IMR-90 (cell line): Measurements from ENCODE around the gene NADSYN1. TPM values are rescaled to one million over a fixed set of nuclear protein-coding genes. Genes with fewer than 3 reads are reported as not detected.

ENCODE experiments used
- ATAC-seq: fragments of 200-7000 bp; cut with Tn5 transposase; 2 replicates; pipeline ENCODE4 v1.9.1; 2020; ENCODE audit warnings: low read depth, mild to moderate bottlenecking, moderate library complexity
- BruUV-seq: library from RNA; stranded (reverse); fragments of 400-500 nt; replicated peaks from 2 replicates; lab custom pipeline; 2021; lab: Mats Ljungman, UMichigan
- CTCF ChIA-PET: fragments of 300-600 bp; formaldehyde crosslinking; extraction: SDS; loops from one replicate; lab custom pipeline; 2021; ENCODE audit warnings: antibody characterized with exemption; lab: Yijun Ruan, JAX
- POLR2A ChIA-PET: fragments of 300-600 bp; sonication (Branson Sonifier 250); formaldehyde crosslinking; loops from one replicate; lab custom pipeline; 2022; ENCODE audit warnings: antibody characterized with exemption; ENCODE audit not compliant: unreplicated experiment; lab: Charles Lee
- DNase-seq: peaks from one replicate; pipeline ENCODE4 v3.0.0; 2013
- H2AFZ ChIP-seq: replicated peaks from 2 replicates; pipeline ENCODE3; 2013; ENCODE audit warnings: low read length, mild to moderate bottlenecking; ENCODE audit not compliant: poor library complexity
- H2AK5ac ChIP-seq: 2 replicates; pipeline ENCODE4 v1.6.1; 2013; ENCODE audit warnings: low read depth, low read length, inconsistent platforms
- H2AK9ac ChIP-seq: replicated peaks from 2 replicates; pipeline ENCODE3; 2013; ENCODE audit warnings: mild to moderate bottlenecking, low read depth, low read length, moderate library complexity; ENCODE audit not compliant: poor library complexity
- H2BK120ac ChIP-seq: 2 replicates; pipeline ENCODE4 v1.6.1; 2013; ENCODE audit warnings: low read depth, low read length, inconsistent platforms
- H2BK15ac ChIP-seq: 3 replicates; pipeline ENCODE4 v1.6.1; 2013; ENCODE audit warnings: low read depth, low read length, inconsistent platforms
- H2BK20ac ChIP-seq: 2 replicates; pipeline ENCODE4 v1.6.1; 2013; ENCODE audit warnings: low read depth, mild to moderate bottlenecking, inconsistent platforms, low read length, moderate library complexity
- H2BK5ac ChIP-seq: 2 replicates; pipeline ENCODE4 v1.6.1; 2013; ENCODE audit warnings: mild to moderate bottlenecking, low read depth, low read length, inconsistent platforms; ENCODE audit not compliant: poor library complexity, severe bottlenecking
- H3K14ac ChIP-seq: replicated peaks from 2 replicates; pipeline ENCODE4 v1.6.1; 2013; ENCODE audit warnings: low read depth, low read length, inconsistent platforms
- H3K18ac ChIP-seq: 2 replicates; pipeline ENCODE4 v1.6.1; 2013; ENCODE audit warnings: low read depth, low read length, control low read depth
- H3K23ac ChIP-seq: 2 replicates; pipeline ENCODE4 v1.6.1; 2013; ENCODE audit warnings: low read depth, low read length, inconsistent platforms
- H3K27ac ChIP-seq: 2 replicates; pipeline ENCODE4 v1.5.1; 2013; ENCODE audit warnings: mild to moderate bottlenecking, control low read depth, low read length; ENCODE audit not compliant: insufficient read depth
- H3K27me3 ChIP-seq: 2 replicates; pipeline ENCODE4 v1.6.1; 2013; ENCODE audit warnings: low read length; ENCODE audit not compliant: control insufficient read depth, insufficient read depth
- H3K36me3 ChIP-seq: 2 replicates; pipeline ENCODE4 v1.6.1; 2013; ENCODE audit warnings: low read length, mixed read lengths; ENCODE audit not compliant: control insufficient read depth, insufficient read depth
- H3K4ac ChIP-seq: 2 replicates; pipeline ENCODE4 v1.6.1; 2013; ENCODE audit warnings: low read depth, low read length, inconsistent platforms
- H3K4me1 ChIP-seq: 2 replicates; pipeline ENCODE4 v1.6.1; 2013; ENCODE audit warnings: low read length, mixed read lengths; ENCODE audit not compliant: control insufficient read depth, insufficient read depth
- H3K4me2 ChIP-seq: 2 replicates; pipeline ENCODE4 v1.6.1; 2013; ENCODE audit warnings: low read depth, mild to moderate bottlenecking, control low read depth, low read length, moderate library complexity
- H3K4me3 ChIP-seq: 2 replicates; pipeline ENCODE4 v1.5.1; 2013; ENCODE audit warnings: low read depth, mild to moderate bottlenecking, control low read depth, low read length, moderate library complexity; ENCODE audit not compliant: insufficient read depth
- H3K56ac ChIP-seq: 2 replicates; pipeline ENCODE4 v1.6.1; 2013; ENCODE audit warnings: low read length, inconsistent platforms; ENCODE audit not compliant: insufficient read depth; ENCODE audit errors: extremely low read depth
- H3K79me1 ChIP-seq, 2 experiments: 2 replicates each; pipeline ENCODE4 v1.6.1; 2013; ENCODE audit warnings: low read length in 2 of 2, inconsistent platforms in 1 of 2, low read depth in 1 of 2
- H3K9ac ChIP-seq: 2 replicates; pipeline ENCODE4 v1.6.1; 2013; ENCODE audit warnings: low read depth, low read length, control low read depth
- H3K9me1 ChIP-seq: 2 replicates; pipeline ENCODE4 v1.6.1; 2013; ENCODE audit warnings: low read length, inconsistent platforms; ENCODE audit not compliant: insufficient read depth
- H3K9me3 ChIP-seq: 2 replicates; pipeline ENCODE4 v1.6.1; 2013; ENCODE audit warnings: low read length; ENCODE audit not compliant: control insufficient read depth, insufficient read depth
- H4K20me1 ChIP-seq: 2 replicates; pipeline ENCODE4 v1.6.1; 2013; ENCODE audit warnings: low read length, inconsistent platforms; ENCODE audit not compliant: insufficient read depth
- H4K5ac ChIP-seq: 2 replicates; pipeline ENCODE4 v1.6.1; 2013; ENCODE audit warnings: mild to moderate bottlenecking, low read depth, low read length, control low read depth
- H4K8ac ChIP-seq, 2 experiments: 2 replicates each; pipeline ENCODE4 v1.6.1; 2013; ENCODE audit warnings: low read depth in 2 of 2, low read length in 2 of 2, control low read depth in 1 of 2, inconsistent platforms in 1 of 2
- H4K91ac ChIP-seq: 2 replicates; pipeline ENCODE4 v1.6.1; 2013; ENCODE audit warnings: low read depth, low read length, inconsistent platforms; ENCODE audit not compliant: insufficient read depth
- USF2 ChIP-seq: fragments of 150-350 bp; IDR thresholded peaks from 2 replicates; pipeline ENCODE4 v1.6.1; 2017; ENCODE audit warnings: mild to moderate bottlenecking, antibody characterized with exemption, low read length, low read depth
- WGBS, 2 experiments: methylation state at CpG; one replicate each; pipeline versions ENCODE4 v1.1.5 to v1.1.7; 2013; ENCODE audit warnings: missing lambda C conversion rate in 2 of 2; ENCODE audit not compliant: insufficient read length in 1 of 2; ENCODE audit errors: extremely low coverage in 2 of 2; 5-methylcytosine and 5-hydroxymethylcytosine counted together
- dilution Hi-C: fragments of 300-500 bp; cut with HindIII; formaldehyde crosslinking; loops from one replicate; pipeline ENCODE4 v1.14.3; 2018; ENCODE audit warnings: low sequenced_read_pairs; ENCODE audit not compliant: unreplicated experiment
- in situ Hi-C: fragments of 300-500 bp; cut with MboI; formaldehyde crosslinking; loops from 3 replicates; pipeline ENCODE4 v1.14.3; 2019; ENCODE audit warnings: low sequenced_read_pairs, inconsistent platforms, mixed read lengths
- intact Hi-C: fragments of 100-400 bp; cut with micrococcal nuclease; formaldehyde crosslinking; loops from 2 replicates; pipeline ENCODE4 v1.10.0; 2022
- polyA plus RNA-seq, 3 experiments: library from polyadenylated mRNA; depleted of rRNA; stranded (reverse); fragments of >200 nt; gene quantifications; 2 replicates each; pipeline ENCODE4 v1.2.3, GENCODE V29; 2012; ENCODE audit warnings: low replicate concordance in 1 of 3
- total RNA-seq: library from RNA; depleted of rRNA; stranded (reverse); fragments of >200 nt; gene quantifications from 2 replicates; pipeline ENCODE4 v1.2.3, GENCODE V29; 2012

NADSYN1 gene
- total and polyA plus RNA-seq, 2 of the 4 experiments (the other 2 are of a cell fraction), result 69.5 to 70.4 TPM

- Histone ChIP-seq H3K56ac (no peak overlapping the region), H4K20me1 (no peaks in the 10 kb centered on the region), H3K14ac (no peak overlapping the region), H3K27me3 (no peaks in the 10 kb centered on the region), H2BK15ac (no peak overlapping the region), H2BK120ac (no peak overlapping the region), H3K9ac (no peak overlapping the region), H4K8ac (no peak overlapping the region), H2BK20ac (no peak overlapping the region), H3K9me3 (no peaks in the 10 kb centered on the region), H3K4ac (no peak overlapping the region), H2AK9ac (no peak overlapping the region), H3K23ac (no peak overlapping the region), H3K4me1 (no peaks in the 10 kb centered on the region), H4K91ac (no peak overlapping the region), H2AFZ (no peak overlapping the region), H3K27ac (no peak overlapping the region), H3K9me1 (peaks cover 7% of the 10 kb centered on the region; the same call in 1 of the 2 replicates), H3K79me1 (no peaks in the 10 kb centered on the region), H3K18ac (no peak overlapping the region), H4K5ac (no peak overlapping the region), H2AK5ac (no peak overlapping the region), H3K4me2 (no peak overlapping the region), H3K4me3 (no peak overlapping the region), H3K36me3 (peaks cover 83% of the 10 kb centered on the region), H2BK5ac (no peak overlapping the region)
- no TSS peak for BruUV-seq
- ATAC-seq (no peak), DNase-seq (no peak)
- intact Hi-C loops, result no loop called here
- ChIA-PET CTCF (no interaction called here), POLR2A (no interaction called here)
- 94% methylated on average over 21 of the region's 21 CpGs; no CpG with 5 or more reads in 1 of the 2 experiments for WGBS, 2 experiments
- dilution Hi-C loops, result no loop called here
- in situ Hi-C loops, result no loop called here
- no peak for TF ChIP-seq USF2
These were observed 23.0 kb downstream of the NADSYN1 start for GRCh38 chr11:71476031-71476430.
